ENCODE results near the gene COG3.

The COG3 gene

DNA sequence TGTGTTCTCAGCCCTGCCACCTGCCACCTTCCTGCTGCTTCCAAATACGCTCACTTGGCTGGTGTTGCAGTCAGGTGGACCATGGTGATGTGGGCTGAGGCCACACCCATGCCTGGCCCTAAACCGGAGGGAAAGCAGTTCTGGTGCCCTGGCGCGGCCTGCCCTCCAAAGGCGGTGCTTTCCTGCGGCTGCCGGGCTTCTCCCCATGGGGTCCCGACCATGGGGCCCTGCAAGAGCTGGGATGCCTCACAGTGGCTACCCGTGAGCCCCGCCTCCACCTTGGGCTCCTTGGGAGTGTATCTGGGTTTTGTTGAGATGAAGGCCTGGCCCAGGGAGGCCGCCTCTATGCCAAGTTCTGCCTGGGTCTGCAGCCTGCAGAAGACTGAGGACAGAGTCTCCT lies 77.1 kb downstream of the COG3 start:
- in situ Hi-C loops (cut with MboI; ENCODE audit: low sequenced_read_pairs), result no loop called here

DNA sequence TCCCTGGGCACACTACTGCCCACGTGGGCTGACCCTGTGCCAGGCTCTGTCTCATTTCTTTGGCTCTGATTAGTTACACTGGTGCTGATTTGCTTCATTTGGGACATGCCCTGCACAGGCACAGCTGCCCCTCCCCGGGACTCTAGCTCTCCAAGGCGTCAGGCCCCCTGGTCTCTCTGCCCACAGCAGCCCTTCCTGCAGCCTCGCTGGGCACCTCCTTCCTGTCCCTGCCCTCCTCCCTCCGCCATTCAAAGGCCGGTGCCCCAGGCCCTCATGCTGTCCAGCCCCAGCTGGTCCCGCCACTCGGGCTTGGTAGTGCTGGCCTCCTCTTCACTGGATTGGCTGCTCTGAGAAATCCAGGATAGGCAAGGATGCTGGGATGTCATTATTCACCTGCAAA lies 77.7 kb downstream of the COG3 start:
- in situ Hi-C loops (cut with MboI; ENCODE audit: low sequenced_read_pairs), result no loop called here

DNA sequence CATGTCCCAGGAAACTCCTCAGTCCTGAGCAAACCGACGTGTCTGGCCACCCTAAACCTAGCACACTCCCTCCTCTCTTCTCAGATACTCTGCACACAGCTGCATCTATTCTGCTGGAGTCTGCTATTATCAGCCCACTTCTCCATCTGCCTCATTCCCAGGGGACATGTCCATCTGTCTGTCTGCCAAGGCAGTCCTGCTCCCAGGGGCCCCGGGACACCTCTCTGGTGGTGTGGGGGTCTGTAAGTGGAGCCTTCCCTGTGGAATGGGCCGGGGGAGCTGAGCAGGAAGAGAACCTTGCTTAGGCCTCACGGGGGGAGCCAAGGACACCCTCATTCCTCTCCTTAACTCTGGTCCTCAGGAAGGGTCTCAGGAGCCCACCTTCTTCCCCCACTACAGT lies 78.1 kb downstream of the COG3 start:
- in situ Hi-C loops (cut with MboI; ENCODE audit: low sequenced_read_pairs), result no loop called here

DNA sequence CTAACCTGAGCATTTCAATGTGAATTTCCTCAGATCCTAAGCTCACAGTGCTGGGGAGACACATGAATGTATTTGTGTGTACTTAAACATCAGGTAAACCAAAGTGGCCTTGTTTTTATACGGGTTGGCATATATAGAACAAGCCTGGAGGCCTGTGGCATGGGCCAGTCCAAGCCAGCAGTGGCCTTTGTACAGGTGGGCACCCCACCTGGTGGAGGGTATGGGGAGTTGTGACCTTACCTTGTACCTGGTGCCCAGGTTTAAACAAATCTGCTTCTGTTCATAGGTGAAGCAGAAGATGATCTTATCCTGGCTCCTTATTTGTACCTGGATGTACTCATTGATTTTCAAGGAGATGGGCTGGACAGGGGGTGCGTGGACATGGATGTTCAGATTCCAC lies 79.8 kb downstream of the COG3 start:
- in situ Hi-C loops (cut with MboI; ENCODE audit: low sequenced_read_pairs), result no loop called here

DNA sequence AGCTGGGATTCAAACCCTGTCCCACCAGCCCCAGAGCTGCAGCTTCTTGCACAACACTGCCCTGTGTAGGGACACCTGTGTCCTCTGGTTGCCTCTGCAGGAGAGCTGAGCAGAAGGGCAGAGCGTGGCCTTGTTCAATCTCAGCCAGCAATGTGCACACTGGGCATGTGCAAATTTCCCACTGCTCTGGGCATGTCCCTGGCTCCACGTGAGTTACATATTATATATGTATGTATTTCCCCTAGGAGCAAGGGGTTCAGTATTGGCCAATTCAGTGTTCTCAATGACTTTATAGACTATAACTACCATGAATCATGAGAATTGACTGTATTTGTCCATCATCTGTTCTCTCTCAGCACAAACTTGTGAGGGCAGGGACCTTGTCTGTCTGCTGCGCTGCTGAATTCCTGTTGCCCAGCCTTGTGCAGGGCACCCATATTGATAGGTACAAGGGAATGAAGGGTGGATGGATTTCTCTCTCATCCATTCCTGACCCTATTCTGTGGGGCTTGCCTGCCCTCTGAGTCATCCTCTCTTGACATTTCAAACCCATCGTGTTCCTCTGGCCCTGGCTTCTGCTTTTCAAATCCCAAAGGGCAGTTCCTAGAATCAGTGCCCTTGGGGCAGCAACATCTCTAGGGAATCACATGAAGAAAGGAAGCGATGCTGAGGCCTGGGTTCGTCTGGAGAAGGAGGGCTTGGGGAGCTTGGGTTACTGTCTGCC lies 81.1 kb downstream of the COG3 start:
- in situ Hi-C loops (cut with MboI; ENCODE audit: low sequenced_read_pairs), result no loop called here

DNA sequence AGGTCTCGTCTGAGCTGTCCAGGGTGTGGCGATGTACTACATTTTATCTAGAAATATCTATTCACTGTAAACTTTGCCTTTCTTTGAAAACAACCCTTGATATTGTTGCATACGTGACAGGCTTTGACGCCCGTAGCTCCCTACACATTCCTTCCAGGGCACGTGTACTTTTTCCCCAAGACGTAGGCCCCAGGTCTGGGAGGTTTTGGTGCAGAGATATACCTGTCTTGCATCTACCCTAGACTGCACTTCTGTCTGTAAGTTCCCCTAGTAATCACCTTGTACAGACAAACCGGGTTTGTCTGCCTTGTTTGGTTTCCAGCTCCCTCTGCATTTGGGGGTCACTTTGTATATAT lies 81.6 kb downstream of the COG3 start:
- in situ Hi-C loops (cut with MboI; ENCODE audit: low sequenced_read_pairs), result no loop called here

DNA sequence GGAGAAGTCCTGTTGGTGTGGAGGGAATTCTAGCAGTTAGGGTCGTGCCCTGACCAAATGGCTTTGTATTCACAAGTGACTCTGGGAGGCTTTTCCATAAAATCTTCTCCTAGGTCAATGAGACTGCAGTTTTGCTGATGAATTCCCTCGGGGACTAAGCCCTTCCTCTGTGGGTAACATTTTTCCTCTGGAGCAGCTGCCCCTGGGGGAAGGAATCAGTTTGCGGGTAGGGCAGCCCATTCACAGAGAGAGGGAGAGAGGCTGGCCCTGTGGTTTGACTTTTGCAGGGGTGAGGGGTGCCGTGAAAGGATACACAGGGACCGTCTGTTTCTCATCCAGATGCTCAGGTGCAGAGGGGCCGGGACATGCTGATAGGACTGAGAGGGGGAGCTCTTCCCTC lies 83.5 kb downstream of the COG3 start:
- in situ Hi-C loops (cut with MboI; ENCODE audit: low sequenced_read_pairs), result no loop called here

DNA sequence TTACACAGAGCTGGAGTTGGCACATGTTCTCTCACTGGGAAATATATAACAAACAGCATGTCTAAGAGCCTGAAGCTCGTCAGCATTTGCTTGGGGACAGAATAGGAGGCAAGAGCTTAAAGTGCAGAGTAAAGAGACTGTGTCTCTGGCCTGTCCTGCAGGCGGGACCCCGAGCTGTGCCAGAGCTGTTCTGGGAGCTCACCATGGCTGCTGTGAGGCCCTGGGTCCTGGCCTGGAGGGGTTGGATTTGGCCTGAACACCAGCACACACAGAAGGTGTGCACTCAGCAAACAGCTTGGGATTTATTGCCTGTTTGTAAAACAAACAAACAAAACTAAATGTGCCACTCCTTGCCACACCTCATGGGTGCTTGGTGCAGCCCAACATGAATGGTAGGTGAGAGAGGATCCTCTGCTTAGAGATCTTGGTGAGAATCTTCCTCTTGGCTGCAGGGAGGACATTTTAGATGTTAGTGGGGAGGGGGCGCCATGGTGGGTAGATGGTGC lies 89.9 kb downstream of the COG3 start:
- in situ Hi-C loops (cut with MboI; ENCODE audit: low sequenced_read_pairs), result no loop called here

DNA sequence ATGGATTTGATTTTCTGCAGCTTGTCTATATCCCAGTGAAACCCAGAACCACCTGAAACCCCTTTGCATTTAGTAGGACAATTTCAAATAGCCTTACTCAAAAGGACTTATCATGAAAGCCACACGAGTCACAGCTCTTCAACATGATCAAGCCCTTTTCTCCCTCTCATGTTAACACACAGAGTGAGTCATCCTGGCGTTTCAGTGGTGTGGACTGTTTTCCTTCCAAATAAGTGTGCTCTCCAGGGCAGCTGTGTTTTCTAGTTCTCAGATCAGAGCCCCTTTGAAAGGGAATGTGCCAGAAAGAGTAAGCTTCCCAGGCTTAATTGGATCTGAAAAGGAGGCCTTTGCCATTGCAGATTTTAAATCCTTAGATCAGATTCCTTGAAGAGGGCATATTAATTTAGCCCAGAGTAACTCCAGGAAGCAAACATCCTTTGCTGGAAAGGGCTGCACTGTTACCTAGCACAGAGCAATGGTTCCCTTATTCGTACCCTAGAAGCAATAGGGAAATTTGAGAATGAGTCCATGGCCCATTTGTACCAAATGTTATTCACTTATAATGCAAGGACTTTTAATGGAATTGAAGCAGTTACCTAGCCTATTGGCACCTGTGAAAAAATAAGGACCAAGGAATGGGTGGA lies 99.5 kb downstream of the COG3 start:
- in situ Hi-C loops (cut with MboI; ENCODE audit: low sequenced_read_pairs), result no loop called here

DNA sequence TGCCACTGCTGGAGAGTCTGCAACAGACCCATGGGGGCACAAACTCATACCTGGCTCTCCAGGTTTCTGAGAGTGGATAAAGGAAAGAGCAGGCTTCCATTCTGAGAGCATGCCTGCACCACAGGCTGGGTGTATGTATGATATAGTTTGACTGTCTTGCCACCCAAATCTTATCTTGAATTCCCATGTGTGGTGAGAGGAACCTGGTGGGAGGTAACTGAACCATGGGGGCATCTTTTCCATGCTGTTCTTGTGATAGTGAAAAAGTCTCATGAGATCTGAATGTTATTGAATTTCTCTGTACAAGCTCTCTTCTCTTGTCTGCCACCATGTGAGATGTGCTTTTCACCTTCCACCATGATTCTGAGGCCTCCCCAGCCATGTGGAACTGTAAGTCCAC lies 100.6 kb downstream of the COG3 start:
- in situ Hi-C loops (cut with MboI; ENCODE audit: low sequenced_read_pairs), result no loop called here

DNA sequence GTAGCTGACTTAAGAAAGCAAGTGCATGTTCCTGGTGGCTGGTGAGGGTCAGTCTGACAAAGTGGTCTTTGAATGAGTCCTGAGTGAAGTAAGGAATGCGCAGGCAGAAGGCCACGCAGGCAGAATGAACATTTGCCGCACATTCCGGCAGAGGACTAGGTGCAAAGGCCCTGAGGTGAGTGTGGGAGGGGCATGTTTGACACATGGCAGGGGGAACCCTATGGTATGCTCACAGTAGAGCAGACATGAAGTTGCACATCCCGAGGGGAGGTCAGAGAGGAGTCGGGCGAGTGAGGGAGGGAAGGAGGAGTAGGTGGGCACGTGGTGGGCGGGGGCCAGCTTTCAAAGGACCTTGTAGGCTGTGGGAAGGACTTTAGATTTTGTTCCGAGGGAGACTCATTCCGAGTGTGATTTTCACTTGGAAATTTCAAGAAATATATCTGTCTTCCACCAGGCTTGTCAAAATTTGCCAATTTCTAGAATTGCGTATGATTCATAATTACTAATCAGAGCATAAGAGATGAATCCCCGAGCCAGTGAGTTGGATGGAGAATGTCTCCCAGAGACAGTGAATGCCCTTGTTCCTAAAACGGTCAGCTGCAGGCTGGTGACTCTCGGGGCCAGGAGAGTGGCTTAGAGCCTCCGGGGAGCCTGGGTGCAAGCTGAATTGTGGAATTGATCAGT lies 110.5 kb downstream of the COG3 start:
- in situ Hi-C loops (cut with MboI; ENCODE audit: low sequenced_read_pairs), result no loop called here

DNA sequence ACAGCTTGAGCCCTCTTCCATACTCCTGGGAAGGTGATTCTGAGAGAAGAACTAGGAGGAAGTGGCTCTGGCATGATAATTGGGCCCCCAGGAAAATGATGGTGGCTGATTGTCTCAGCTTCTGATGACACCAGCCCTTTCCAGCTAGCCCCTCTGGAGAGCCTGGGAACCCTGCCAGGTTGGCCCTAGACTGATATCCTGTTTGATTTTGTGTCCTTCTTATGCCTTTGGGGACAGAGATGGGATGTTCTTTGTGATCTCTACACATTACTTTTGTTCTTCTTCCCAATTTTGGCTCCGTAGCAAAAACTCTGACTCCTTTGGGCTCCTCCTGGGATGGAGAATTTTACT lies 111.1 kb downstream of the COG3 start:
- in situ Hi-C loops (cut with MboI; ENCODE audit: low sequenced_read_pairs), result no loop called here

DNA sequence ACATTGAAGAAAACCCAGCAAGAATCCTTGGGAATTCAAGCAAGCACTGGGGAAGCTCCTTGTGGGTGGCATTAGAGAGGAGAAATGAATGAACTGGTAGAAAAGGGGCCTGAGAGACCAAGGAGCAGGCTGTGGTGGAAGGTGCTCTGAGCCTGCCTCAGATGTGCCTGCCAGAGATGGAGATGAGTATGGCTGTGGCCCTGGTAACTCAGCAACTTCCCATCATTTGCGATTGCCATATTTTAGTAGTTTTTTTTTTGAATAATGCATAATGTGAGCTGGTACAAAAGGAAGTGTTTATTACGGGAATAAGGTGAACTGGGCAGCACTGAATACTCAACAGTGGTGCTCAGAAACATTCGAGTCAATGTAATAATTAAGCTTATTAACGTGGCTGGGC lies 111.7 kb downstream of the COG3 start:
- in situ Hi-C loops (cut with MboI; ENCODE audit: low sequenced_read_pairs), result no loop called here

DNA sequence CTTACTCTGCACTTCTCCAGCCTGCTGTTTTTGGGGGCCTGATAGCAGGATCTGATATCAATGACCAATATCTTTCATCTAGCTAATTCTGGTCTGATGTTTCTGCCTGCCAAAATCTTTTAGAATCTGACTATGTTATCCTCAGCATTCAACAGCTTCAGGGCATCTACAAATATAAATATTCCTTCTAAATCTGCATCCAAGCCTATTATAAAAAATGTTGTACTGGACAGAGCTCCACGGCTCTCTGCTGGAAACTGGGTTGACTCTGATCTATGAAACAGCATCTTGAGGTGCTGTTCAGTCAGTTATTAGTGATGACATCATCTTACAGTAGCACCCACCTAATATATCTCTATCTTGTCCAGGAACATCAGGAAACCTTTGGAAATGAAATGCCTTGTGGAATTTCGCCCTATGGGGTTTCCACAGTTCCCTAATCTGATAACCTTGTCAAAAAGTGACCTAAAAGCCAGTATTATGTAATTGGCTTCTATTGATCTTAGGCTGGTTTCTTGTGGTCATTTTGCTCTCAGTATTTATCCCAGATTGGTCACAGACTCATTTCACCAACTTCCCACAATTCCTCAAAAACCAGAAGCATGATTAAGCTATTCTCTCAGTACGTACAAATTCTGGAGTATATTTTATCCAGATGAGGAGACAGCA lies 117.8 kb downstream of the COG3 start:
- in situ Hi-C loops (cut with MboI; ENCODE audit: low sequenced_read_pairs), result no loop called here

DNA sequence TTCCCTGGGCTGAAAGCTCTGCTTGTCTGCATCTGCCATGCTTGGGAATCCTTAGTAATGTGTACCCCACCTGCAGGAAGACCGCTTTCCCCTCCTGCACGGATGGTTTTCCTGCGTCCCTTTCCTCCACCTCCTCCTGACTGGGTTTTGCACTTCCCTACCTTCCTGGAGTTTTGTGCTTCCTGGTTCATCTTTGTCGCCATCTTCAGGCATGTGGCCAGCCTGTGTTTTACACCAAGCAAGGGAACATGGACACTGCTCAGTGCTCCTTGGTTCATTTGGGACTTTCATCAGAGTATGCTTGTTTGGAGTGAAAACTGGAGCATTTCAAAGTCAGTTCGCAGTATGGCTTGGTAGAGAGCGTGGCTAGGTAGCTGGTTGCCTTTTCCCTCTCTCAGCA lies 120.1 kb downstream of the COG3 start:
- in situ Hi-C loops (cut with MboI; ENCODE audit: low sequenced_read_pairs), result no loop called here

Data from HL-60/S4 treated with phorbol 12-myristate 13-acetate at 8.2 ng/mL for 4 days and 3 days (cell line).